SK-N-MC (cell line): ENCODE measurements around the gene CLDN10.

Source experiments
- EZH2 ChIP-seq: fragments of 200-600 bp; sonication (generic); IDR thresholded peaks from one replicate; pipeline ENCODE4 v1.6.1; 2017; ENCODE audit warnings: antibody characterized with exemption
- FOXP2 ChIP-seq: optimal IDR thresholded peaks from 2 replicates; pipeline ENCODE3; 2011; ENCODE audit warnings: mild to moderate bottlenecking, moderate library complexity; ENCODE audit not compliant: insufficient read depth; ENCODE audit errors: extremely low read length, control extremely low read depth
- POLR2AphosphoS5 ChIP-seq: IDR thresholded peaks from 2 replicates; pipeline ENCODE4 v1.6.1; 2012; ENCODE audit warnings: mild to moderate bottlenecking, low read depth, low read length, borderline replicate concordance

DNA sequence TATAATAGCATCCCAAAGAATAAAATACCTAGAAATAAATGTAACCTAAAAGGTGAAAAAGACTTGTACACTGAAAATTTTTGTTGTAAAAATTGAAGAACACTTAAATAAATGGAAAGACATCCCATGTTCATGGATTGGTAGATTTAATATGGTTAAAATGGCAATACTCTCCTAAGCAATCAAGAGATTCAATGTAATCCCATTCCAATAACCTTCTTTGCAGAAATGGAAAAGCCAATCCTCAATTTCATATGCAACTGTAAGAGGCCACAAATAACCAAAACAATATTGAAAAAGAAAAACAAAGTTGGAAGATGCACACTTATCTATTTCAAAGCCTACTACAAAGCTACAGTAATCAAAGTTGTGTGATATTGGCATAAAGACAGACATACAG, 74.2 kb downstream of the CLDN10 start:
- TF ChIP-seq POLR2AphosphoS5, result no peak
- TF ChIP-seq FOXP2, result no peak
- no peak for TF ChIP-seq EZH2
